Stimulated activated CD4-positive, alpha-beta T cell treated with anti-CD3 and anti-CD28 coated beads, Interleukin-2, amount 100 ng/mL, for 48 hours (primary cell): ENCODE measurements around the gene EGFL6.
"Not testable (repeated sequence)": the region's sequence is repeated elsewhere in the genome, so short reads cannot be mapped to it uniquely, and the experiment has no call there.

Source experiments
- DNase-seq, 2 donors: peaks; one replicate each; pipeline ENCODE4 v3.0.0-alpha.2; 2020

Gene EGFL6

DNA sequence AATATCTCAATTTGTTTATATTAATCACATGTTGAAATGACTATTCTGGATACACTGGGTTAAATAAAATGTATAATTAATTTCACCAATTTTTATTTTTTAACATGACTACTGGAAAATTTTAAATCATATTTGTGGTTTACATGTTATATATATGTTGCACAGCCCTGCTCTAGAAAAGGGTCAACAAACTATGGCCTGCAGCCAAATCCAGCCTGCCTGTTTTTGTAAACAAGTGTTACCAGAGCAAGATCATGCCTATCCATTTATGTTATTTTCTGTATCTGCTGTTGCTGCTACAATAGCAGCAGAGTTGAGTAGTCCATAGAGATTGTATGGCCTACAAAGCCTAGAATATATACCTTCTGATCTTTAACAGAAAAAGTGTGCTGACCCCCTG lies 84.7 kb downstream of the EGFL6 start:
- no peak for DNase-seq

DNA sequence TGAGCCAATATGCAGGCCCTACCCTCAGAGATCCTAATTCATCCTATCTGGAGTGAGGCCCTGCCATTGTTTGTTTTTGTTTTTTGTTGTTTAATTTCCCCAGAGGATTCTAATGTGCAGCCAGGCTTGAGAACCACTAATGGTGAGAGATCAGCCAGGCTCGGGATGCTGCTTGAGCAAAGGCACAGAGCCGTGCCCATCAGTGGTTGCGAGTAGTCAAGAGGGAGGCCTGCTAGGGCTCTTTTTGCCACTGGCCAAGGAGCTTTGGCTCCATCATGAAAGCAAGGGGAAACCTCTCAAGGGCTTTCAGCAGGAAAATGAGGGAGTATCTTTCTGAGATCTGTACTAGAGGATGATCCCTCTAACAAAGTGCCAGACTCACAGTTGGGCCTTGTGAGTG lies 86.3 kb downstream of the EGFL6 start:
- no peak for DNase-seq

DNA sequence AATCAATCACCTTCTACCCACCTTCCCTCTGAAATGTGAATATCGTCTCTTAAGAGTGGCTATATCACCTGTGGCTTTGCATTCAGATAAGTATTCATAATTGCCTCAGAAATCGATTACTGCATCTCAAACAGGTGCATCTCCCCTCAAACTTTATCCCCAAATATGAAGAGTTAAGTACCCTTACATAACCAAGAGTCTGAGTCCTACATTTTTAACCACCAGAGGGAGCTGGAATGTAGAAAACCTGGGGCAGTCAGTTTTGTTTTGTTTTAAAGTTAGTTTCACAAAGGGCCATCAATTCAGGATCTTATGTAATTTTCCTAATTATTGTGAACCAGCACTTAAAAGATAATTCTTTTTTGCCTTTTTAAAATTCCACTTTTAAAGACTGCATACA lies 89.2 kb downstream of the EGFL6 start:
- DNase-seq = no peak

DNA sequence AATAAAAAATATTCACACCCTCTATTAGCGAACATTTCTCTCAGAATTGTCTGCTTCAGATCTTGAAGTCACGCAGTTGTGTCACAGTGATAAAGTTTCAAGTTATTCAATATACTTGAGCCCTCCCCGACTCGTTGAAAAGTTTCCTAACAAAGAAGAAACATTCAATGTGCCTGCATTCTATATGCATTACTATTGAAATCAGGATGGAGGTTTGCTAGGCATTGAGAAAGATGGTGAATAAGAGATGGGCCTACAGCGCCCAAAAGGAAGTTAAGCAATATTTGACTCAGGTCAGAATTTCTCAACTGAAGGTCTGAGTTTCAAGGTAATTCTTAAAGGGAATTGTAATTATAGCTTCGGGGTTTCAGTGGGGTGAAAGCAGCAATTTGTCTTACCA lies 89.7 kb downstream of the EGFL6 start:
- DNase-seq = no peak

DNA sequence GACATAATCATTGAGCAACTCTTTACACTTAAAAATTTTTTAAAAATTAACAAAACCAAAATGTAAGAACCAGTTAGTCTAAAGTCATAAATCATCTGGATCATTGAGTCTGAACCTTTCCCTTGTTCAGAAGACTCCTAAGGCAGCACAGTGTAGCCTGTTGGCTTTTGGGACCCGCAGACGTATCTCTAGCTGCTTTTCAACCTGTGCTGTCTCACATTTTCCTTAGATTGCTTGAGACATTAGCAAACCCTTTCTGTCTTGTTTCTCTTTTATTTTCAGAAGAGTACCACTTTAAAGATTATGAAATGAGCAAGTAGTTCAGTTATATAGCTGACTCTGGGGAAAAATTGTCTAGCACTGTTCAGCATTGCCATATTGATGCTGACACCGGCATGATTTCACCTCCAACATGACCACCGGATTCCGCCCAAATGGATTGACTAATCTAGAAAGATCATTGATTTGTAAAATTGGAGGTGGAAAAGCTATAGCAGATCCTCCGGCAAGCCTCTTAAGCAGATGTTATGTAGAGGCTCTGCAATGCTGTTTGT lies 92.4 kb downstream of the EGFL6 start:
- no peak for DNase-seq

DNA sequence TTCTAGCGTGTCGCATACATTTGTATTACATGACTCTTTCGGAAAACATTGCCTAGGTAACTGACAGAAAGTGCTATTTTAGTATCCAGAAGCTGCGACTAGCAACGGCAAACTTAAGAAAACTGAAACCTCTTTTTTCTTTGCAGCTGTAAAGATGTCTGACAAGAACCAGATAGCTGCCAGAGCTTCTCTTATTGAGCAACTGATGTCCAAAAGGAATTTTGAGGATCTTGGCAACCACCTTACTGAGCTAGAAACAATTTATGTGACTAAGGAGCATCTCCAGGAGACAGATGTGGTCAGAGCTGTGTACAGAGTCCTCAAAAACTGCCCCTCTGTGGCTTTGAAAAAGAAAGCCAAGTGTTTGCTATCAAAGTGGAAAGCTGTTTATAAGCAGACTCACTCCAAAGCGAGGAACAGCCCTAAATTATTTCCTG lies 93.0 kb downstream of the EGFL6 start:
- DNase-seq = no peak

DNA sequence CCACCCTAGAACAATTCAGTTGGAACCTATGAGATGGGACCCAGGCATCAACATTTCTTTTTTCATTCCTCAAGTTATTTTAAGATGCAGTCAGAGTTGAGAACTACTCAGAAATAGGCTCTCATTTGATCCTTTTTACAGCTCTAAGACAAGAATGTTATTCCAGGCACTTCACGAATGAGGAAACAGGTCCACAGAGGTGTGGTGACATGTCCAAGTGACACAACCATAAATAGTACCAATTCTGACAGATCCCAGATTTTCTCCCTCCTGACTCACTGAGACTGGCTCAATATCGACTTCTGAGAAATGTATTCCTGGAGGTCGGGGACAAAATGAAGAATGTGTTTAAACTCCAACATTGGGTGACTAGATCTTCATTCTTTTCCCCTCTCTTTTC lies 94.6 kb downstream of the EGFL6 start:
- no peak for DNase-seq

DNA sequence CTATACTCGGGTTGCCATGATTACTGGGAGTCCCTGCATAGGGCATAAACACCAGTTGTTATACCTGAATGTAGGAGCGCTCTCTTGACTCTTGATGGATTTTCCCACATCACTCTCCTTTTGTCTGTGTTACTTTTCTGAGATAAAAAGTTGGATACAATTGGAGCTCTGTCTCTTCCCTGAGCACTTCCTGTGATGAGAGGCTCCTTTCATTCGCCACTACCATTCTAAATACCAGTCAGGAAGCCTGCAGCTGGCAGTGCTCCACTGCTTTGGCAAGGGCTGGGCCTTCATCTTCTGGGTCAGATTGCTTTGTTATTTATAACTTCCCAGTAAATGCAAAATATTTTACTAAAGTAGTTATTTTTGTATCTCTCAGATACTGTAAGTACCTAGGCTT lies 97.4 kb downstream of the EGFL6 start:
- no peak for DNase-seq

DNA sequence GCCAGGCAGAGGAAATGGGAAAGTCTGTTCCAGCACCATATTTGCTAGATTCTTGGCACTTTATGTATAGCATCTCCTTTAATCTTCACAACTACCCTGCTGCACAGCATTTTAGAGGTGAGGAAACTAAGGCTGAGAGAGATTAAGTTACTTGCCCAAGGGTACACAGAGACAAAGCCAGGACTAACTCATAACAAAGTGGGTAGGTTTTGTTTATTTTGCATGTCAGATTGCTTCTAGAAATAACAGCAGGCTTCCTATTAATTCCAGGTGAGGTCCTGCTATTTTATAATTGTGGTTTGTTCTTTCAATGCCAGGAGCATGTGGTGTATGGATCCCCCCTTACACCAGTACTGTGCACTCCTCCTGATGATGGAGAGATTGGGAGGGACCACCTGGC lies 98.5 kb downstream of the EGFL6 start:
- DNase-seq = no peak

DNA sequence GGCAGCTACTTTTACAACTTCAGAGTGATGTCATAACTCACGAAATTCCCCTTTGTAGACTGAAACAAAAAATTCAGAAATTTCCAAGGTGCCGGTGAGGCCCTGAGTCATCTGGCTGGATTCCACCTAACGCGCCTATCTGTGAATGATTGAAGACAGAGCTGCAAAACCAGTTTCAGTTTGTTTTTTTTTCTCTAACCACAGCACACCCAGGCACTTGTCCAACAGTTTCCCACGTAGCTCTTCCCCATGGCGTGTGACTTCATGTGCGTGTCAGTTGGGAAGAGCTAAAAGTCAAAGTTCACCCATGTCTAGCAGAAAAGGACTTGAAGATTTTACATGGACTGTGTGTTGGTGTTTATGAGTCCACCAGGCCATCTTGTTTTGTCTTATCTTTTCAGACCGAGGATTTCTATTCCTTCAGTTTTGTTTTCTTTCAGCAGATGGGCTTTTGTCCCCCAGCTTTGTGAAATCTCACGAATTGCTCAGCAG lies 99.9 kb downstream of the EGFL6 start:
- DNase-seq = peak in 1 of 2 donors; percentile 14

DNA sequence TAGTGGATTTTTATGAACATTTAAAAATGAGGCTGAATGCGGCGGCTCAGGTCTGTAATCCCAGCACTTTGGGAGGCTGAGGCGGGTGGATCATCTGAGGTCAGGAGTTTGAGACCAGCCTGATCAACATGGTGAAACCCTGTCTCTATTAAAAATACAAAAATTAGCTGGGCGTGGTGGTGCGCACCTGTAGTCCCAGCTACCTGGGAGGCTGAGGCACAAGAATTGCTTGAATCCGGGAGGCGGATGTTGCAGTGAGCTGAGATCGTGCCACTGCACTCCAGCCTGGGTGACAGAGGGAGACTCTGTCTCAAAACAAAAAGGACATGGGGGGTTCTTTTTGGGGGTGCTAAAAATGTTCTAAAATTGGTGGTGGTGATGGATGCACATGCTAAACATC lies 100.4 kb downstream of the EGFL6 start:
- not testable (repeated sequence) for DNase-seq

DNA sequence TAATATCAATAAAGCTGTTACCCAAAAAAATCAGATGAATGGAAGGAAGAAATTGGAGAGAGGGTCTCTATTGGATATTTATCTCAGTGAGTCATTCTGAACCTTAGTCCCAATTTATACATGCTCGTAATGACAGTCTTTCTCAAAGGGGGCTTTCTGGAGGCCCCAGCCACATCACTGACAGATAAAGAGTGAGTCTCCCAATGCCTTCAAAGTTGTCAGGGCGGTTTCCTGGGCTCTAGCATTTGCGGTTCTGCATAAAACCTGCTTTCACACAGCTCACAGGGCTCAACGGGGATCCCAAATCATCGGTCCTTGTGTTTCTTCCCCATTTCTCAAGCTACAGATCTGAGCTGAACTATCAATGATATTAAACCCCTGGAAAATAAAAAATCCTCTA lies 100.8 kb downstream of the EGFL6 start:
- no peak for DNase-seq

DNA sequence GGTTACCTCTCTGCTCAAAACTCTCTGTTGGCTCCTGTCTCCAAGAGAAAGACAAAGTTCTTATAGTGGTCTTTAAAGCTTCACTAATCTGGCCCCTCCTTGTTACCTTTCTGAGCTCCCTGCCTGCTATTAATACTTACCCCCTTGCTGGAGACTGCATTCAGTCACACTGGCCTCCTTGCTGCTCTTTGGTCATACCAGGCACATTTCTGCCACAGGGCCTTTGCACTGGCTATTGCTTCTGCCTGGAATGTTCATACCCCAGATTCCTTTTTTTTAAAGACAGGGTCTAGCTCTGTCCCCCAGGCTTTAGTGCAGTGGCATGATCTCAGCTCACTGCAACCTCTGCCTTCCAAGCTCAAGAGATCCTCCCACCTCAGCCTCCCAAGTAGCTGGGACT lies 103.6 kb downstream of the EGFL6 start:
- DNase-seq = no peak

DNA sequence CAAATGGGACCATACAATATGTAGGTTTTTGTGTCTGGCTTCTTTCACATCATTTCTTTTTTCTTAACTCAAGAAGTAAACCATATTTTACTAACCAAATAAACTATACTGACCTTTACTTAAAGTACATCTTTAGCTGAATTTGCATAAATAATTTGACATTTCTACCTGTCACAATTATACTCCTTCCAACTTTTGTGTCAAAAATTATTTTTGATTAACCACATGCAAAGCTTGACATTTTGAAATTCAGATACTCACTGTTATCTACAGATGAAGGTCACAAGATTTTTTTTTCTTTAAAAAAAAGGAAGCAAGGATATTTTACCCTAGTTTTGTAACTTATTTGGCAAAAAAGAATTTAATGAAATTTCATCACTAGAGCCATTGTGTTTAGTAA lies 107.5 kb downstream of the EGFL6 start:
- no peak for DNase-seq

DNA sequence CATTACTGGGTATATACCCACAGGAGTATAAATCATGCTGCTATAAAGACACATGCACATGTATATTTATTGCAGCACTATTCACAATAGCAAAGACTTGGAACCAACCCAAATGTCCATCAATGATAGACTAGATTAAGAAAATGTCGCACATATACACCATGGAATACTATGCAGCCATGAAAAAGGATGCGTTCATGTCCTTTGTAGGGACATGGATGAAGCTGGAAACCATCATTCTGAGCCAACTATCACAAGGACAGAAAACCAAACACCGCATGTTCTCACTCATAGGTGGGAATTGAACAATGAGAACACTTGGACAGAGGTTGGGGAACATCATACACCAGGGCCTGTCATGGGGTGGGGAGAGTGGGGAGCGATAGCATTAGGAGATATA lies 110.3 kb downstream of the EGFL6 start:
- DNase-seq = not testable (repeated sequence)

DNA sequence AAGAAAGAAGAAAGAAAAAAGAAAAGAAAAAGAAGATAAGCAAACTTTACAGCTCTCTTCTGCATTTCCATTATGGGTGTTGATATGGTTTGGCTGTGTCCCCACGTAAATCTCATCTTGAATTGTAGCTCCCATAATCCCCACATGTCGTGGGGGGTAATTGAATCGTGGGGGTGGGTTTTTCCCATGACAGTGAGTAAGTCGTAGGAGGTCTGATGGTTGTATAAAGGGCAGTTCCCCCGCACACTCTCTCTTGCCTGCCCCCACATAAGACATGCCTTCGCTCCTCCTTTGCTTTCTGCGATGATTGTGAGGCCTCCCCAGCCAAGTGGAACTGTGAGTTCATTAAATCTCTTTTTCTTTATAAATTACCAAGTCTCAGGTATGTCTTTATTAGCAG lies 112.2 kb downstream of the EGFL6 start:
- DNase-seq = no peak
